HG02885 (cell line): ENCODE measurements around the gene SNX30.
A peak's percentile ranks its signal among the peaks of the same experiment; 100 is the strongest.

Experiments
- ATAC-seq: cut with Tn5 transposase; IDR thresholded peaks from one replicate; pipeline ENCODE4 v1.9.1; 2021; ENCODE audit warnings: mild to moderate bottlenecking; ENCODE audit not compliant: unreplicated experiment, poor library complexity

The SNX30 gene

GRCh38 chr9:112777914-112778313 lies 27.4 kb downstream of the SNX30 start:
- ATAC-seq = no peak

- ATAC-seq = no peak
Observed at GRCh38 chr9:112780450-112781036, 30.0 kb downstream of the SNX30 start.

- ATAC-seq = no peak
Observed at GRCh38 chr9:112782218-112782617, 31.7 kb downstream of the SNX30 start.

- no peak for ATAC-seq
Observed at GRCh38 chr9:112783551-112783954, 33.0 kb downstream of the SNX30 start.

- ATAC-seq = no peak
Observed at GRCh38 chr9:112784020-112784785, 33.6 kb downstream of the SNX30 start.

- ATAC-seq = no peak
Observed at GRCh38 chr9:112785986-112786385, 35.4 kb downstream of the SNX30 start.

GRCh38 chr9:112786829-112787520 lies 36.4 kb downstream of the SNX30 start:
- no peak for ATAC-seq

- ATAC-seq = no peak
Observed at GRCh38 chr9:112787978-112788377, 37.4 kb downstream of the SNX30 start.

- no peak for ATAC-seq
Observed at GRCh38 chr9:112789473-112789872, 38.9 kb downstream of the SNX30 start.

- no peak for ATAC-seq
Observed at GRCh38 chr9:112789891-112790774, 39.6 kb downstream of the SNX30 start.

- no peak for ATAC-seq
Observed at GRCh38 chr9:112792670-112793069, 42.1 kb downstream of the SNX30 start.

GRCh38 chr9:112793213-112793810 lies 42.8 kb downstream of the SNX30 start:
- ATAC-seq = peak; percentile 71

- no peak for ATAC-seq
Observed at GRCh38 chr9:112794731-112795130, 44.2 kb downstream of the SNX30 start.

GRCh38 chr9:112795921-112796320 lies 45.4 kb downstream of the SNX30 start:
- no peak for ATAC-seq

- ATAC-seq = no peak
Observed at GRCh38 chr9:112796485-112796884, 45.9 kb downstream of the SNX30 start.

GRCh38 chr9:112809351-112809848 lies 58.8 kb downstream of the SNX30 start:
- ATAC-seq = peak; percentile 99

GRCh38 chr9:112809906-112810305 lies 59.3 kb downstream of the SNX30 start:
- no peak for ATAC-seq

GRCh38 chr9:112810696-112811490 lies 60.3 kb downstream of the SNX30 start:
- no peak for ATAC-seq

- ATAC-seq = no peak
Observed at GRCh38 chr9:112811518-112811917, 61.0 kb downstream of the SNX30 start.
